H1 (cell line): Measurements from ENCODE around the gene CREB3L1. TPM values are rescaled to one million over a fixed set of nuclear protein-coding genes. Genes with fewer than 3 reads are reported as not detected.

ENCODE experiments used
- CTCF ChIA-PET: fragments of 300-600 bp; sonication (Branson Sonifier 250); formaldehyde crosslinking; loops from one replicate; lab custom pipeline; 2021; ENCODE audit not compliant: partially characterized antibody; lab: Charles Lee
- POLR2A ChIA-PET: fragments of 300-600 bp; sonication (Branson Sonifier 250); formaldehyde crosslinking; loops from one replicate; lab custom pipeline; 2021; ENCODE audit warnings: inconsistent platforms; ENCODE audit not compliant: partially characterized antibody; lab: Charles Lee
- DNase-seq, 2 experiments: peaks; one replicate each; pipeline versions ENCODE4 v3.0.0 to v3.0.0-alpha.2; 2010 to 2022; ENCODE audit warnings: low spot score in 2 of 2, low read depth in 1 of 2, mixed read lengths in 1 of 2
- FAIRE-seq: peaks from 2 replicates; lab custom pipeline; 2011; peaks lifted over from hg19 to GRCh38; lab: Jason Lieb, UNC
- H2AFZ ChIP-seq: 2 replicates; pipeline ENCODE4 v1.8.1; 2012; ENCODE audit warnings: low read length, inconsistent platforms
- H2AK5ac ChIP-seq: 2 replicates; pipeline ENCODE4 v1.6.1; 2013; ENCODE audit warnings: low read depth, low read length
- H2BK120ac ChIP-seq: replicated peaks from 2 replicates; pipeline ENCODE3; 2013; ENCODE audit warnings: low read depth, low read length, inconsistent platforms
- H2BK12ac ChIP-seq: 2 replicates; pipeline ENCODE4 v1.6.1; 2013; ENCODE audit warnings: low read depth, low read length
- H2BK15ac ChIP-seq: 2 replicates; pipeline ENCODE4 v1.6.1; 2013; ENCODE audit warnings: low read length
- H2BK20ac ChIP-seq: 2 replicates; pipeline ENCODE4 v1.6.1; 2013; ENCODE audit warnings: low read length
- H2BK5ac ChIP-seq: 2 replicates; pipeline ENCODE4 v1.6.1; 2013; ENCODE audit warnings: low read depth, low read length
- H3K14ac ChIP-seq: 2 replicates; pipeline ENCODE4 v1.6.1; 2013; ENCODE audit warnings: inconsistent platforms; ENCODE audit not compliant: insufficient read length
- H3K18ac ChIP-seq: 2 replicates; pipeline ENCODE4 v1.6.1; 2013; ENCODE audit warnings: low read length; ENCODE audit errors: extremely low read depth
- H3K23ac ChIP-seq: 2 replicates; pipeline ENCODE4 v1.6.1; 2013; ENCODE audit warnings: inconsistent platforms; ENCODE audit not compliant: insufficient read length
- H3K23me2 ChIP-seq: 2 replicates; pipeline ENCODE4 v1.6.1; 2013; ENCODE audit warnings: low read depth, low read length
- H3K27ac ChIP-seq: 2 replicates; pipeline ENCODE4 v1.6.1; 2011; ENCODE audit warnings: low read depth, low read length, inconsistent platforms
- H3K27me3 ChIP-seq, 4 experiments: replicated peaks in 1 of 4; 1 replicate in 1 of 4; 2 replicates in 3 of 4; pipeline versions ENCODE4 v1.6.1 to v1.8.1; 2011 to 2013; ENCODE audit warnings: low read length in 3 of 4, mild to moderate bottlenecking in 3 of 4, inconsistent platforms in 2 of 4, mixed read lengths in 2 of 4, moderate library complexity in 1 of 4; ENCODE audit not compliant: control insufficient read depth in 3 of 4, insufficient read depth in 3 of 4; ENCODE audit errors: extremely low read depth in 1 of 4
- H3K36me3 ChIP-seq, 4 experiments: 2 replicates each; pipeline versions ENCODE4 v1.6.1 to v1.8.1; 2011 to 2013; ENCODE audit warnings: mild to moderate bottlenecking in 4 of 4, low read length in 3 of 4, moderate library complexity in 2 of 4, control low read depth in 1 of 4, inconsistent platforms in 1 of 4; ENCODE audit not compliant: insufficient read depth in 4 of 4, control insufficient read depth in 2 of 4
- H3K4ac ChIP-seq: replicated peaks from 2 replicates; pipeline ENCODE3; 2013; ENCODE audit warnings: low read length, low read depth, mixed read lengths, inconsistent platforms; ENCODE audit not compliant: insufficient read length
- H3K4me1 ChIP-seq, 4 experiments: replicated peaks in 1 of 4; 1 replicate in 1 of 4; 2 replicates in 3 of 4; pipeline versions ENCODE4 v1.6.1 to v1.8.1; 2011 to 2013; ENCODE audit warnings: low read length in 3 of 4, inconsistent platforms in 2 of 4, mixed read lengths in 1 of 4; ENCODE audit not compliant: insufficient read depth in 4 of 4, control insufficient read depth in 3 of 4
- H3K4me2 ChIP-seq, 2 experiments: 2 replicates each; pipeline versions ENCODE4 v1.6.1 to v1.8.1; 2011 to 2013; ENCODE audit warnings: low read depth in 2 of 2, low read length in 2 of 2, control low read depth in 1 of 2, inconsistent platforms in 1 of 2, mild to moderate bottlenecking in 1 of 2; ENCODE audit not compliant: insufficient read depth in 1 of 2
- H3K4me3 ChIP-seq, 4 experiments: fragments of 200-600, 300-600 bp in 1 of 4; sonication (generic), shearing (Covaris generic), sonication (Bioruptor Twin) in 1 of 4; 2 replicates each; pipeline versions ENCODE4 v1.5.1 to v1.8.1; 2011 to 2016; ENCODE audit warnings: low read length in 4 of 4, low read depth in 3 of 4, control low read depth in 2 of 4, inconsistent platforms in 2 of 4, mild to moderate bottlenecking in 2 of 4, mixed read lengths in 1 of 4, moderate library complexity in 1 of 4; ENCODE audit not compliant: insufficient read depth in 2 of 4; ENCODE audit errors: extremely low read depth in 1 of 4
- H3K56ac ChIP-seq: replicated peaks from 2 replicates; pipeline ENCODE3; 2013; ENCODE audit warnings: low read depth, mild to moderate bottlenecking, mixed read lengths, low read length, inconsistent platforms; ENCODE audit not compliant: insufficient read length
- H3K79me1 ChIP-seq: 2 replicates; pipeline ENCODE4 v1.6.1; 2013; ENCODE audit warnings: low read depth, low read length, control low read depth
- H3K79me2 ChIP-seq, 2 experiments: 2 replicates each; pipeline versions ENCODE4 v1.6.1 to v1.8.1; 2012 to 2013; ENCODE audit warnings: low read length in 2 of 2, mild to moderate bottlenecking in 2 of 2, inconsistent platforms in 1 of 2; ENCODE audit not compliant: insufficient read depth in 2 of 2, control insufficient read depth in 1 of 2
- H3K9ac ChIP-seq, 4 experiments: replicated peaks in 1 of 4; 1 replicate in 1 of 4; 2 replicates in 3 of 4; pipeline versions ENCODE4 v1.6.1 to v1.8.1; 2011 to 2013; ENCODE audit warnings: low read depth in 3 of 4, low read length in 3 of 4, control low read depth in 2 of 4, mild to moderate bottlenecking in 2 of 4, moderate library complexity in 2 of 4, inconsistent platforms in 1 of 4; ENCODE audit errors: extremely low read depth in 1 of 4
- H3K9me3 ChIP-seq, 2 experiments: 2 replicates each; pipeline versions ENCODE4 v1.6.1 to v1.8.1; 2012 to 2013; ENCODE audit warnings: mild to moderate bottlenecking in 2 of 2, moderate library complexity in 2 of 2, control low read depth in 1 of 2, inconsistent platforms in 1 of 2, low read depth in 1 of 2, low read length in 1 of 2, mixed read lengths in 1 of 2; ENCODE audit not compliant: insufficient read depth in 2 of 2
- H4K20me1 ChIP-seq, 2 experiments: replicated peaks in 1 of 2; 2 replicates each; pipeline versions ENCODE3 to v1.8.1; 2011 to 2013; ENCODE audit warnings: inconsistent platforms in 2 of 2, low read length in 2 of 2, mild to moderate bottlenecking in 1 of 2; ENCODE audit not compliant: insufficient read depth in 2 of 2, control insufficient read depth in 1 of 2
- H4K5ac ChIP-seq: 2 replicates; pipeline ENCODE4 v1.6.1; 2013; ENCODE audit warnings: low read length, low read depth, mixed read lengths, inconsistent platforms; ENCODE audit not compliant: insufficient read length
- H4K8ac ChIP-seq: 2 replicates; pipeline ENCODE4 v1.8.0; 2013; ENCODE audit warnings: mild to moderate bottlenecking, moderate library complexity, low read length, inconsistent platforms; ENCODE audit not compliant: insufficient read depth; ENCODE audit errors: extremely low read depth
- H4K91ac ChIP-seq: replicated peaks from 2 replicates; pipeline ENCODE3; 2013; ENCODE audit warnings: low read length, mixed read lengths, inconsistent platforms; ENCODE audit not compliant: insufficient read length
- CHD2 ChIP-seq: IDR thresholded peaks from 2 replicates; pipeline ENCODE4 v1.6.1; 2012; ENCODE audit warnings: low read length, improper control_type of control experiment
- FOSL1 ChIP-seq: IDR thresholded peaks from 2 replicates; pipeline ENCODE4 v1.6.1; 2011; ENCODE audit warnings: mild to moderate bottlenecking, low read depth, low read length, moderate library complexity; ENCODE audit not compliant: insufficient read depth
- GABPA ChIP-seq: IDR thresholded peaks from 2 replicates; pipeline ENCODE4 v1.6.1; 2011; ENCODE audit warnings: mild to moderate bottlenecking, low read length, moderate library complexity, borderline replicate concordance; ENCODE audit not compliant: insufficient read depth
- KDM5A ChIP-seq: fragments of 200-600 bp; IDR thresholded peaks from 2 replicates; pipeline ENCODE4 v1.7.1; 2012; ENCODE audit warnings: mild to moderate bottlenecking, low read length, inconsistent platforms, mixed read lengths
- PHF8 ChIP-seq: fragments of 200-600 bp; sonication (generic); conservative IDR thresholded peaks from 2 replicates; pipeline ENCODE4 v1.7.1; 2012; ENCODE audit warnings: low read depth, mild to moderate bottlenecking, inconsistent platforms, low read length, moderate library complexity
- RFX5 ChIP-seq: IDR thresholded peaks from 2 replicates; pipeline ENCODE4 v1.6.1; 2011; ENCODE audit warnings: low read depth, low read length, improper control_type of control experiment, borderline replicate concordance
- SIN3A ChIP-seq, 2 experiments: IDR thresholded peaks in 1 of 2; conservative IDR thresholded peaks in 1 of 2; 2 replicates each; pipeline ENCODE4 v1.6.1; 2011 to 2012; ENCODE audit warnings: low read length in 2 of 2, improper control_type of control experiment in 1 of 2, low read depth in 1 of 2, mild to moderate bottlenecking in 1 of 2
- SRF ChIP-seq: IDR thresholded peaks from 2 replicates; pipeline ENCODE4 v1.6.1; 2011; ENCODE audit warnings: mild to moderate bottlenecking, low read depth, low read length, moderate library complexity
- ZNF274 ChIP-seq: IDR thresholded peaks from 2 replicates; pipeline ENCODE4 v1.7.0; 2012; ENCODE audit warnings: low read length, borderline replicate concordance; ENCODE audit errors: extremely low read depth
- WGBS, 2 experiments: shearing (Covaris generic) in 1 of 2; methylation state at CpG; one replicate each; pipeline versions ENCODE4 v1.1.6 to v1.1.7; 2013 to 2015; ENCODE audit warnings: low lambda C conversion rate in 2 of 2, mixed read lengths in 2 of 2, inconsistent platforms in 1 of 2, low coverage in 1 of 2, missing lambda C conversion rate in 1 of 2; ENCODE audit not compliant: insufficient replicate concordance in 2 of 2, insufficient coverage in 1 of 2, insufficient read length in 1 of 2; ENCODE audit errors: extremely low coverage in 1 of 2, missing lambda C conversion rate in 1 of 2; 5-methylcytosine and 5-hydroxymethylcytosine counted together
- polyA plus RNA-seq, 7 experiments: library from polyadenylated mRNA; depleted of rRNA in 3 of 7; stranded (reverse) in 5 of 7; unstranded in 2 of 7; fragments of >200 nt in 5 of 7; fragments of 200-250 nt in 2 of 7; gene quantifications; 1 replicate in 5 of 7; 2 replicates in 1 of 7; 4 replicates in 1 of 7; pipeline versions ENCODE4 v1.2.1 to v1.2.3, GENCODE V29; 2011 to 2013; ENCODE audit warnings: missing spikeins in 2 of 7, mixed read lengths in 2 of 7
- total RNA-seq: library from RNA; stranded (reverse); fragmentation: NEBNext Ultra II Directional; extraction: Animal tissue kit (Norgen Biotek cat#: 25700); gene quantifications from 2 replicates; pipeline ENCODE4 v1.2.1, GENCODE V29; 2021

CREB3L1 gene
- total and polyA plus RNA-seq, 2 of the 8 experiments (the other 6 are each of a cell fraction or from before 2014, with no cell fraction given): 4.1 to 12.7 TPM

DNA sequence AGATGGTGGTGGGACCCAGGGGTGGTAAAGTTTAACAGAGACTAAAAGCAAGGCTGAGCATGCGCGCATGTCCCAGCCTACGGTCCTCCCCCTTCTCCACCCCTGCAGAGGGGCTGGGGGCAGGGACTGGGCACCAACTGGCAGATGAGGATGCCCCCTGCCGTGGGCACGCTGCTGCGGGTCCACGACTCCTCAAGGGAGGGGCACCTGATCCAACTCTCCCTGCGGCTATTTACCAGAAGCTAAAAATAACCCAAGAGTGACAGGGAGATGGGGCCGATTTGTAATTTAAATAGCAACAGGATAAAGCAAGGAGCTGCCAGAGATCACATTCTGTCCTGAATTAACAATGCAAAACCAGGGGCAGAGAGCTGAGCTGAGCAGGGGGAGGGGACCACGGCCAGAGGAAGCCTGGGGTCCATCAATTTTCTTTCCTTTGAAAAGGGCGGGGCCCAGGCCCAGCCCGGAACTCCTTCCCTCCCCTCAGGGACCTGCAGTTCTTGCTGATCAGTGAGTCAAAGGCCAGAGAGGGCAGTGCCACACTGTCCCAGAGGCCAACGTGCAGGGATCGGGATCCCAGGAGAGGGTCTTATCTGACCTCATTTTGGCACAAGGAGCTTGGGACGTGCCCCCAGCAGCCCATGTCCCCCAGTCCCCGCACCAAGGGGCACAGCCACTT, 61.7 kb downstream of the CREB3L1 start:
- Histone ChIP-seq H2AFZ (no peak overlapping the region), H3K14ac (no peak overlapping the region), H2BK20ac (peak overlapping the region; percentile 83), H2AK5ac (peak overlapping the region; percentile 60; the same call in 1 of the 2 replicates), H3K23ac (no peak overlapping the region), H3K4me3 (peak overlapping the region in 3 of 4 experiments; percentile 10 to 46 (median 29); a peak in 7 of 8 replicates), H4K20me1 (no peaks in the 10 kb centered on the region), H3K79me1 (0 out of 2 replicates have a peak, but pooled peaks cover 3% of the 10 kb centered on the region), H4K91ac (peak overlapping the region; percentile 84), H2BK120ac (peak overlapping the region; percentile 60), H4K5ac (peak overlapping the region; percentile 87), H3K9ac (peak overlapping the region in 3 of 4 experiments; percentile 3 to 25 (median 13); a peak in 3 of 7 replicates), H3K27ac (peak overlapping the region; percentile 77), H2BK12ac (peak overlapping the region; percentile 99), H3K56ac (peak overlapping the region; percentile 0), H2BK5ac (peak overlapping the region; percentile 92), H3K36me3 (no peaks in the 10 kb centered on the region), H3K18ac (peak overlapping the region; percentile 97), H3K9me3 (no peaks in the 10 kb centered on the region), H3K4me1 (peaks cover 34 to 59% (median 53%) of the 10 kb centered on the region in 4 experiments), H3K27me3 (peaks cover under 1 to 5% (median 5%) of the 10 kb centered on the region in 4 experiments; a peak in 6 of 7 replicates), H3K4me2 (peak overlapping the region; percentile 55 to 68), H3K79me2 (no peaks in the 10 kb centered on the region), H4K8ac (peak overlapping the region; percentile 69), H2BK15ac (peak overlapping the region; percentile 93; the same call in 1 of the 2 replicates), H3K4ac (peak overlapping the region; percentile 15), H3K23me2 (no peaks in the 10 kb centered on the region; the same call in 1 of the 2 replicates)
- DNase-seq: peak; percentile 87 to 91
- CTCF ChIA-PET: interaction anchor here (0.9 to 44.5 kb wide), 15 partner anchors 3 to 96 kb away, joined by 3 to 1004 read pairs (median 6); partner anchors contain the start of genes DGKZ and MDK
- peak; percentile 96 for FAIRE-seq
- POLR2A ChIA-PET: interaction anchor here (0.7 to 3.4 kb wide), 17 partner anchors 9 to 215 kb away, joined by 3 to 21 read pairs (median 4); partner anchors contain the start of gene DGKZ
- 6% methylated on average over 15 of the region's 16 CpGs; no CpG with 5 or more reads in 1 of the 2 experiments for WGBS, 2 experiments
- peak; percentile 65; the same call in 1 of the 2 replicates for TF ChIP-seq CHD2
- no peak for TF ChIP-seq PHF8
- no peak for TF ChIP-seq FOSL1
- TF ChIP-seq ZNF274: no peak
- TF ChIP-seq SIN3A (conservative IDR thresholded peaks at IDR 0.05 in 1 of 2, IDR thresholded peaks at IDR 0.05 in 1 of 2; ENCODE audit: low read depth in 1 of 2, low read length in 2 of 2): 0 out of 4 replicates have a peak, but pooled peaks have one; percentile 51 to 72
- TF ChIP-seq RFX5: no peak
- TF ChIP-seq GABPA: no peak
- TF ChIP-seq SRF: no peak
- TF ChIP-seq KDM5A: no peak
